NCI-H345 (cell line): Measurements from ENCODE around the gene RNF213.
"Not testable (repeated sequence)": the region's sequence is repeated elsewhere in the genome, so short reads cannot be mapped to it uniquely, and the experiment has no call there.

Experiments used
- DNase-seq: peaks from one replicate; lab custom pipeline; 2025; lab: John Stamatoyannopoulos, UW

Gene RNF213

DNA sequence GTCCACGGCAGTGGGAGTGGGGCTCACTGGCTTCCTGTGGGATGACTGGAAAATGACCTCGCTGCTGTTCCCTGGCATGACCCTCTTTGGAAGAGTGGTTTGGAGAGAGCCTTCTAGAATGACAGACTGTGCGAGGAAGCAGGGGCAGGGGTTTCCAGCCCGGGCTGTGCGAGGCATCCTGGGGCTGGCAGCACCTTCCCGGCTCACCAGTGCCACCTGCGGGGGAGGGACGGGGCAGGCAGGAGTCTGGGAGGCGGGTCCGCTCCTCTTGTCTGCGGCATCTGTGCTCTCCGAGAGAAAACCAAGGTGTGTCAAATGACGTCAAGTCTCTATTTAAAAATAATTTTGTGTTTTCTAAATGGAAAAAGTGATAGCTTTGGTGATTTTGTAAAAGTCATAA, 7.8 kb upstream of the RNF213 start:
- DNase-seq: peak; percentile 54

DNA sequence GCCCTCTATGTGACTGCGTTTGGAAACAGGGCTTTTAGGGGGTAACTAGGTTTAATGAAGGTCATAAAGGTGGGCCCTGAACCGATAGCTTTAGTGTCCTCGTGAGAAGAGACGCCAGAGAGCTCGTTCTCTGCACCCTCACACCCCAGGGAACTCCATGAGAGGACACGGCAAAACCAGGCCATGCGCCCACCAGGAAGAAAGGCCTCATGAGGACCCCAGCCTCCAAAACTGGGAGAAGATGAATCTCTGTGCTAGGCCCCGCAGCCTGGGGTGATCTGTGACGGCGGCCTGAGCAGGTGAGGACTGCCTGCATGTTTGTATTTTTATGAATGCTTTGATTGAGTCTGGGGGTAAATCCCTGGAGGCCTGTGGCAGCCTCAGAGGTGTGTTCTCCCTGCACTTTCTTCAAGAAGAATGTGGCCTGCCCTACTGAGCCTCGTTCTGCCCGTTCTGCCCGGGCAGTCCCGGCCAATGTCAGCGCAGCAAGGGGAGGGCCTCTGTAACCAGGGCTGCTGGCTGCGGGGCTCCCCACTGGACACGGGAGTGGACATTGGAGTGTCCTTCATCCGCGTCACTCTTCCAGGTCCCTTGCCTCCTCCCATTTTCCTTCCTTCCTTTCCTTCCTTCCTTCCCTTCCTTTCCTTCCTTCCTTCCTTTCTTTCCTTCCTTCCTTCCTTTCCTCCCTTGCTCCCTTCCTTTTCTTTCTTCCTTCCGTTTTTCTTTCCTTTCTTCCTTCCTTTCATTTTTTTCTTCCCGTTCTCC, 6.8 kb upstream of the RNF213 start:
- no peak for DNase-seq

GRCh38 chr17:80254396-80255251, 6.0 kb upstream of the RNF213 start:
- DNase-seq: peak; percentile 26

DNA sequence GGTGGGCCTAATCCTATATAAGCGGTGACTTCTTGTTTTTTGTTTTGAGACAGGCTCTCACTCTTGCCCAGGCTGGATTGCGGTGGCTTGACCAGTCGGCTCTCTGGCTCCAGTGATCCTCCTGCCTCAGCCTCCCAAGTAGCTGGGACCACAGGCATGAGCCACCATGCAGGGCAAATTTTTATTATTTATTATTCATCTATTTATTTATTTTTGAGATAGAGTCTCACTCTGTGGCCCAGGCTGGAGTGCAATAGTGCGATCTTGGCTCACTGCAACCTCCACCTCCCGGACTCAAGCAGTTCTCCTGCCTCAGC, 4.7 kb upstream of the RNF213 start:
- DNase-seq: no peak

DNA sequence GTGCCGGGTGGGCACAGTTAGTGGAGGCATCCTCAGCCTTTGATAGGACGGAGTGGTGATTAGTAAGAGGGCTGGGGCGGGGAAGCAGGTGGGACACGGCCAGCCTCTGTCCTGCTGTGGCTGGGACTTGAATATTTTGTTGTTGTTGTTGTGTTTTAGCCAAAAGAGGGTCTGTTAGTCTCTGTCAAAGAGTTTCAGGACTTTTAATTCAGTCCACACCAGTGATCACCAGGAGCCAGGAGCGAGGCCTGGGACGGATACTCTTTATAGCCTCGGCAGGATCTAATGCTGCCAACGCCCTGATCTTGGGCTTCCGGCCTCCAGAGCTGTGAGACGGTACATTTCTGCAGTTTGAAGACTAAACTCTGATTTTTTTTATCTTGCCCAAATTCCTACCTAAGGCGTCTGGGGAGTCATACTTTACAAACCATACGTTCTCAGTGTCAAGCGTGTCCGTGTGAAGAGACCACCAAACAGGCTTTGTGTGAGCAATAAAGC, 2.9 kb upstream of the RNF213 start:
- no peak for DNase-seq

DNA sequence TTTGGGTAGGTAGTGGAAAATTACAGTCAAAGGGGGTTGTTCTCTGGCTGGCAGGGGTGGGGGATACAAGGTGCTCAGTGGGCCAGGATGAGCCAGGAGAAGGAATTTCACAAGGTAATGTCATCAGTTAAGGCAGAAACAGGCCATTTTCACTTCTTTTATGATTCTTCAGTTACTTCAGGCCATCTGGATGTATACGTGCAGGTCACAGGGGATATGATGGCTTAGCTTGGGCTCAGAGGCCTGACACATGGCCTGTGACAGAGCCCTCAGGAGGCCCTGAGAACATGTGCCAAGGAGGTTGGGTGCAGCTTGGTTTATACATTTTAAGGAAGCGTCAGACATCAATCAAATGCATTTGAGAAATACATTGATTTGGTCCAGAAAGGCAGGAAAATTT, 2.4 kb upstream of the RNF213 start:
- not testable (repeated sequence) for DNase-seq

DNA sequence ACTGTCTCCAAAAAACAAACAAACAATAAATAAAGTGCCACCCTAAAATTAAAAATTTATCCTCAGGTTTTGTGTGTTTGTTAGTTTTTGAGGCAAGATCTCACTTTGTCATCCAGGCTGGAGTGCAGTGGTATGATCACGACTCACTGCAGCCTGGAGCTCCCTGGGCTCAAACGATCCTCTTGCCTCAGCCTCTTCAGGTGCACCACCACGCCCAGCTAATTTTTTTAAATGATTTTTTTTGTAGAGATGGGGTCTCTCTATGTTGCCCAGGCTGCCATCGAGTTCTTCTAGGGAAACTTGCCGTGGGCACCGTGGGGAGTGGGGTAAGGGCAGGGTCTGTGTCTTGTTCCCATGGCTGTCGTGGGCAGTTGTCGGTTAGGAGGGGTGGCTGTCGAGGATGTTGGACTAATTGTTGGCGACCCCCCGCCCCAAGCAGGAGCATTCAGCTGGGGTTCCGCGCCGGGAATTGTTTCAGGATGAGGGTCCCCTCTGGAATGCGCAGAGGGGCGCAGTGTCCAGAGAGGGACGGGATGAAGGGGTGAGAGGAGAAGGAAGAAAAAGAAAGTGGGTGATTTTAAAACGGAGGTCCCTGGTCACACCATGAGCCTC, 1.1 kb upstream of the RNF213 start:
- no peak for DNase-seq

GRCh38 chr17:80260069-80260535, 550 bp upstream of the RNF213 start:
- peak; percentile 68 for DNase-seq

DNA sequence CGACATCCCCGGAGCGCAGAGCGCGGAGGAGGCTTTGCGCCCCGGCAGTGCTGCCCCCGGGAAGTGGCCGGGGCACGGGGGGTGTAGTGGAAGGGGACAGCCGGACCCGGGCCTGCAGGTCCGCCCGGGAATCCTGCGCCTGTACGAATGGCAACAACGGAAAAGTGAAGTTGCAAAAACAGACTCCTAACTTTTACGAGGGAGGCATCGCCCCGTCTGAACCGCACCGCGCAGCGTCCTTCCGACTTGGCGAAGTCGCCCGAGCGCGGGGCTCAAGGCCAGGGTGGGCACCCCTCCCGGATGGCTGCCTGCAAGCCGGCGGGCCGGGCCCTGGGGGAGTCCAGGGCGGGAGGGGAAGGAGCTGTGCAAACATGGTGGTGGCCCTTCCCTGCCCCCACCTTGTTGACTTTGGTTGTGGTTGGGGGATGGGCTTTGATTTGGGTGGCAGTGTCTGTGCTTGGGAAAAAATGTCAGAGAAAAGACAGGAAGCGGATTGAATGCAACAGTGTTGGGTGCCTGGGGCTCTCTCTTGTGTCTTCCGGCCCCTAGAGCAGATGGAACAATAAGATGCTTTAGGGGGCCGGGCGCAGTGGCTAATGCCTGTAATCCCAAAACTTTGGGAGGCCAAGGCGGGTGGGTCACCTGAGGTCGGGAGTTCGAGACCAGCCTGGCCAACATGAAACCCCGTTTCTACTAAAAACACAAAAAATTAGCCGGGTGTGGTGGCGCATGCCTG, 675 bp downstream of the RNF213 start:
- peak; percentile 77 for DNase-seq

DNA sequence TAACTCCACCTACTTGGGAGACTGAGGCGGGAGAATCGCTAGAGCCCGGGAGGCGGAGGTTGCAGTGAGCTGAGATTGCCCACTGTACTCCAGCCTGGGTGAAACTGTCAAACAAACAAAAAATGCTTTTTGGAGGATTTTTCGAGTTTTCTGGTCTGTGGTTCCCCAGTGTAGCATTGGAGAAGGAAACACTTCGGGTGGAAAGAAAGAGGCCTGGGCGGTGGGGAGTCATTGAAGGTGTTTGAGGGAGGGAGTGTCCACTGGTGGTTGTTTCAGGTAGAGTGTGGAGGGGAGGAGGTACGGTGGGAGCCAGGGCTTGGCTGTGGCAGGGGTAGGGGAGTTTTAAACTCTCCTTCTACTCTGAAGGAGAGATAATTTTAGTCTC, 1.2 kb downstream of the RNF213 start:
- no peak for DNase-seq

- DNase-seq: no peak
Observed at GRCh38 chr17:80262291-80262690, 1.6 kb downstream of the RNF213 start.

- DNase-seq: no peak
Observed at GRCh38 chr17:80262775-80263244, 2.2 kb downstream of the RNF213 start.

DNA sequence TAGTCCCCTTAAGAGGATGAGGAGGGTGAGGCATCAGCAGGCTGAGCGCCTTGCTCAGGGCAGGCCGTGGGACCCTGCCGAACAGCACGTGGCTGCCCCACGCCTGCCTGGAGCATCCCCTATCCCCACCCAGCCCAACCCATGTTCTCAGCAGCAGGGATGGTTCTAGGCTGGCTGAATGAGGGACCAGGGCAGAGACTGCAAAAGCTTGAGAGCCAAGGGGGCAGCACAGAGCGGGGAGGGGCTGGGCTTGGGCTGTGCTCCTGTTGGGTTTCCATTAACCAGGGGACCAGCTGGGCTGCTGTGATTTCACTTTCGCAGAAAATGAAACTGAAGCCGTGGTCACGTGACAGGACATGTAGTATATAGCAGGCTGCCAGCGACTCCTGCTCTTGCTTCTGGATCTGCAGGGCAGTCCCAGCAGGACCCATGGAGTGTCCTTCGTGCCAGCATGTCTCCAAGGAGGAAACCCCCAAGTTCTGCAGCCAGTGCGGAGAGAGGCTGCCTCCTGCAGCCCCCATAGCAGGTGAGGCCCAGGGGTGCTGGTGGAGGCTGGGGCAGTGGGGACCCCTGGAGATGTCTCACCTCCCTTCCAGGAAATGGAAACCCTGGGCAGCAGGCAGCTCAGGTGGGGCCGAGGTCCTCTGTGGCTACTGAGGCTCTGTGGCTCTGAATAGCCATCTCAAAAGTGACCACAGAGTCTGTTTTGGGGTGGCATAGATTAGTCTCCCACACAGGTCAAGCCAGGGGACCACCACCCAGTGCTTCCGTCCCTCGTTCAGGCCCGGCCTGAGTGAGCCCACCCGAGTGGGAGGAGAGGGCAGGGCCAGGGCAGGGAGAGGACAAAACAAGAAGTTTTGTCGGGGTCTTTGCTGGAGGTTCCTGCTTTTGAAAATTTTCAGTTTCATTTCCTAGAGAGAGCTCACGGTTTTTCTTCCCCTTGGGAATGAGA, 2.9 kb downstream of the RNF213 start:
- DNase-seq: no peak

- DNase-seq: no peak
Observed at GRCh38 chr17:80264205-80265075, 3.8 kb downstream of the RNF213 start.

DNA sequence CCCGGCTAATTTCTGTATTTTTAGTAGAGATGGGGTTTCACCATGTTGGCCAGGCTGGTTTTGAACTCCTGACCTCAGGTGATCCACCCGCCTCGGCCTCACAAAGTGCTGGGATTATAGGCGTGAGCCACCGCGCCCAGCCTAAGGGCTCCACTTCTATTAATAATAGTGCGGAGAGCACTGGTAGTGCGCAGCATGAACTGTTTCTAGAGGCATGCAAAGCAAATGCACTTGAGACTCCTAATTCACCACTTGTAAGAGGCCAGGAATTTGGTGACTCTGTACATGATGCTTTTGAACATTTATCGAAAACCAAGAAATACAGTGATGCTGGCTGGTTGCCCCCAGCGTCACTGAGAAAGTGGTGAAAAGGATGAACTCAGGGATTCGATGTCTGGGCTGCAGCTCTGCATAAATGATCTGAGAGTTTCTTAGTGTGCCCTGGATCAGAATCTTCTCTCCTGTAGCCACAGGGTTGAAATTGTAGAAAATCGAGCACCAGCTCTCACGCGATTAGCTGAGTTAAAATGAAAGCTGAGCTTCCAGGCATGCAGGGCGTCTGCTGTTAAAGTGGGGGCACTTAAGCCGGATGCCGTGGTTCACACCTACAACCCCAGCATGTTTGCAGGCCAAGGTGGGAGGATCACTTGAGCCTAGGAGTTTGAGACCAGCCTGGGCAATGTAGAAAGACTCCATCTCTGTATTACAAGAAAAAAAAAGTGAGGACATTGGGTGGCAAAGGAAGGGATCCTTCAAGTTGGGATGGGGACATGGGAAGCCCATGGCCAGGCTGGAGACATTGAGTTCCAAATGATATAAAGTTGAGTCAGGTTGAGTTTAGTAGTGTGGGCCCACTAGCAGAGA, 4.8 kb downstream of the RNF213 start:
- no peak for DNase-seq

- DNase-seq: no peak
Observed at GRCh38 chr17:80267391-80267790, 6.7 kb downstream of the RNF213 start.

DNA sequence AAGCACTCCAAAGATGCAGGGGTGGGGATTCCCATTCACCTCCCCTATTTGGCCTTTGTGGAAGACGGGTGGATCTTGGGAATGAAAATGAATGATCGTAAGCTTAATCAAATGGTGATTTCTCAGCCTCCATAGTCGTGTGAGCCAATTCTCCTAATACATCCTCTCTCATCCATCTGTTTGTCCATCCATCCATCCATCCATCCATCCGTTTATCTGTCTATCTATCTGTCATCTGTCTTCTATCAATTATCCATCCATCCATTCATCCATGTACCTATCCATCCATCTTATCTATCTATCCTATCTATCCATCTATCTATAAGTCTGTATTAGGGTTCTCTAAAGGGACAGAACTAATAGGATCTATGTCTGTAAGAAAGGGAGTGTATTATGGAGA, 7.8 kb downstream of the RNF213 start:
- no peak for DNase-seq

DNA sequence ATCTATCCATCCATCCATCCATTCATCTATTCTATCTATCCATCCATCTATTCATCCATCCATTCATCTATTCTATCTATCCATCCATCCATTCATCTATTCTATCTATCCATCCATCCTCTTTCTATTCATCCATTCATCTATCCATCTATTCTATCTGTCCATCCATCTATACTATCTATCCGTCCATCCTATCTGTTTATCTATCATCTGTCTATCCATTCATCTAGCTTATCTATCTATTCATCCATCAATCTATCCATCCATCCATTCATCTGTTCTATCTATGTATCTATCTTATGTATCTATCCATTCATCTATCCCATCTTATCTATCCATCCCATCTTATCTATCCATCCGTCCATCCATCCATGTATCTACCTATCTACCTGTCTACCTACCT, 8.8 kb downstream of the RNF213 start:
- no peak for DNase-seq

- DNase-seq: no peak
Observed at GRCh38 chr17:80270104-80270503, 9.5 kb downstream of the RNF213 start.
